ENCODE measurements around the gene EOGT. TPM values are rescaled to one million over a fixed set of nuclear protein-coding genes. Genes with fewer than 3 reads are reported as not detected.

EOGT gene
- total RNA-seq, 4 donors from 2014 or later: 35.5 to 57.5 (median 41.5) TPM

- TF ChIP-seq CTCF (IDR thresholded peaks at IDR 0.05; ENCODE audit: low read depth): no peak
These were observed 31.1 kb upstream of the EOGT start for GRCh38 chr3:69044608-69045007.

GRCh38 chr3:69033470-69033869 lies 20.0 kb upstream of the EOGT start:
- no peak for TF ChIP-seq CTCF (IDR thresholded peaks at IDR 0.05; ENCODE audit: low read depth)

- no peak for TF ChIP-seq CTCF (IDR thresholded peaks at IDR 0.05; ENCODE audit: low read depth)
These were observed 19.3 kb upstream of the EOGT start for GRCh38 chr3:69032737-69033136.

- TF ChIP-seq CTCF (IDR thresholded peaks at IDR 0.05; ENCODE audit: low read depth): no peak
These were observed 18.7 kb upstream of the EOGT start for GRCh38 chr3:69032142-69032541.

GRCh38 chr3:69031635-69032034 lies 18.2 kb upstream of the EOGT start:
- no peak for TF ChIP-seq CTCF (IDR thresholded peaks at IDR 0.05; ENCODE audit: low read depth)

- TF ChIP-seq CTCF (IDR thresholded peaks at IDR 0.05; ENCODE audit: low read depth): no peak
These were observed 7.4 kb upstream of the EOGT start for GRCh38 chr3:69020857-69021256.

GRCh38 chr3:69020424-69020823 lies 6.9 kb upstream of the EOGT start:
- no peak for TF ChIP-seq CTCF (IDR thresholded peaks at IDR 0.05; ENCODE audit: low read depth)

All from subcutaneous adipose tissue (tissue), 4 donors.